ENCODE data around the gene ISG20.

DNA sequence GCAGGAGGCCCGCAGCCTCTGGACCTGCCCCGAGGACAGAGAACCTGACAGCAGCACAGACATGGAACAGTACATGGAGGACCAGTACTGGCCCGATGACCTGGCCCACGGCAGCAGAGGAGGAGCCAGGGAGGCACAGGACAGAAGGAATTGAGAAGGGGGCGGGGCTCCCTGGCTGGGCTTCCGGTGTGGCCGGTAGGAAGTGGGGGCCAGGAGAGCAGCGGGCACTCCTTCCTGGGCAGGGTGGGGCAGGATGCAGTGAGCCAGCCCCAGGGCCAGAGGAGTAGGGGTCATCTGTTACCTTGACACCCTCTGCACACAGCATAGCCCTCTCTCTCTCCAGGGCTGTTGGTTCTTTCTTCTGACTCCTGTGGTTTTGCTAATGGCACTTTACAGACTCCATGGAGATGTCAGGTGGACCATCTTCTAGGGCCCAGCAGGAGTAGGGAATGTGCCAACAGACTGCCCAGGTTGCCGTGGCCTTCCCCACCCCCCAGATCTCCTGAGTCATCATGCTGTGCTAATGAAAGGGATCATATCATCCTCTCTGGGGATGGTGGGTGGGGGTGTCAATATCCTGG is 8.6 kb upstream of the ISG20 start:
- TF ChIP-seq GLI4 (tag by site-specific recombination; IDR thresholded peaks at IDR 0.05), result no peak
- TF ChIP-seq, protein P1, sequence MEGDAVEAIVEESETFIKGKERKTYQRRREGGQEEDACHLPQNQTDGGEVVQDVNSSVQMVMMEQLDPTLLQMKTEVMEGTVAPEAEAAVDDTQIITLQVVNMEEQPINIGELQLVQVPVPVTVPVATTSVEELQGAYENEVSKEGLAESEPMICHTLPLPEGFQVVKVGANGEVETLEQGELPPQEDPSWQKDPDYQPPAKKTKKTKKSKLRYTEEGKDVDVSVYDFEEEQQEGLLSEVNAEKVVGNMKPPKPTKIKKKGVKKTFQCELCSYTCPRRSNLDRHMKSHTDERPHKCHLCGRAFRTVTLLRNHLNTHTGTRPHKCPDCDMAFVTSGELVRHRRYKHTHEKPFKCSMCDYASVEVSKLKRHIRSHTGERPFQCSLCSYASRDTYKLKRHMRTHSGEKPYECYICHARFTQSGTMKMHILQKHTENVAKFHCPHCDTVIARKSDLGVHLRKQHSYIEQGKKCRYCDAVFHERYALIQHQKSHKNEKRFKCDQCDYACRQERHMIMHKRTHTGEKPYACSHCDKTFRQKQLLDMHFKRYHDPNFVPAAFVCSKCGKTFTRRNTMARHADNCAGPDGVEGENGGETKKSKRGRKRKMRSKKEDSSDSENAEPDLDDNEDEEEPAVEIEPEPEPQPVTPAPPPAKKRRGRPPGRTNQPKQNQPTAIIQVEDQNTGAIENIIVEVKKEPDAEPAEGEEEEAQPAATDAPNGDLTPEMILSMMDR (tag by site-specific recombination; IDR thresholded peaks at IDR 0.05), result no peak
- TF ChIP-seq, protein P2, sequence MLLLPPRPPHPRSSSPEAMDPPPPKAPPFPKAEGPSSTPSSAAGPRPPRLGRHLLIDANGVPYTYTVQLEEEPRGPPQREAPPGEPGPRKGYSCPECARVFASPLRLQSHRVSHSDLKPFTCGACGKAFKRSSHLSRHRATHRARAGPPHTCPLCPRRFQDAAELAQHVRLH (tag by site-specific recombination; IDR thresholded peaks at IDR 0.05), result no peak
- TF ChIP-seq ZNF354C (tag by site-specific recombination; IDR thresholded peaks at IDR 0.05; ENCODE audit: borderline replicate concordance, low read depth), result no peak
- TF ChIP-seq ZNF112 (tag by site-specific recombination; IDR thresholded peaks at IDR 0.05), result no peak
- TF ChIP-seq ZNF707 (tag by site-specific recombination; IDR thresholded peaks at IDR 0.05), result no peak
- TF ChIP-seq ZNF121 (tag by site-specific recombination; IDR thresholded peaks at IDR 0.05), result no peak
- TF ChIP-seq ZNF510 (tag by site-specific recombination; IDR thresholded peaks at IDR 0.05; ENCODE audit: insufficient replicate concordance), result no peak
- no peak for TF ChIP-seq ZNF211 (tag by site-specific recombination; IDR thresholded peaks at IDR 0.05; ENCODE audit: low read depth)
- TF ChIP-seq, protein P3, sequence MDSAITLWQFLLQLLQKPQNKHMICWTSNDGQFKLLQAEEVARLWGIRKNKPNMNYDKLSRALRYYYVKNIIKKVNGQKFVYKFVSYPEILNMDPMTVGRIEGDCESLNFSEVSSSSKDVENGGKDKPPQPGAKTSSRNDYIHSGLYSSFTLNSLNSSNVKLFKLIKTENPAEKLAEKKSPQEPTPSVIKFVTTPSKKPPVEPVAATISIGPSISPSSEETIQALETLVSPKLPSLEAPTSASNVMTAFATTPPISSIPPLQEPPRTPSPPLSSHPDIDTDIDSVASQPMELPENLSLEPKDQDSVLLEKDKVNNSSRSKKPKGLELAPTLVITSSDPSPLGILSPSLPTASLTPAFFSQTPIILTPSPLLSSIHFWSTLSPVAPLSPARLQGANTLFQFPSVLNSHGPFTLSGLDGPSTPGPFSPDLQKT (IDR thresholded peaks at IDR 0.05; ENCODE audit: borderline replicate concordance, low read depth, low read length), result no peak
- TF ChIP-seq, protein P4, sequence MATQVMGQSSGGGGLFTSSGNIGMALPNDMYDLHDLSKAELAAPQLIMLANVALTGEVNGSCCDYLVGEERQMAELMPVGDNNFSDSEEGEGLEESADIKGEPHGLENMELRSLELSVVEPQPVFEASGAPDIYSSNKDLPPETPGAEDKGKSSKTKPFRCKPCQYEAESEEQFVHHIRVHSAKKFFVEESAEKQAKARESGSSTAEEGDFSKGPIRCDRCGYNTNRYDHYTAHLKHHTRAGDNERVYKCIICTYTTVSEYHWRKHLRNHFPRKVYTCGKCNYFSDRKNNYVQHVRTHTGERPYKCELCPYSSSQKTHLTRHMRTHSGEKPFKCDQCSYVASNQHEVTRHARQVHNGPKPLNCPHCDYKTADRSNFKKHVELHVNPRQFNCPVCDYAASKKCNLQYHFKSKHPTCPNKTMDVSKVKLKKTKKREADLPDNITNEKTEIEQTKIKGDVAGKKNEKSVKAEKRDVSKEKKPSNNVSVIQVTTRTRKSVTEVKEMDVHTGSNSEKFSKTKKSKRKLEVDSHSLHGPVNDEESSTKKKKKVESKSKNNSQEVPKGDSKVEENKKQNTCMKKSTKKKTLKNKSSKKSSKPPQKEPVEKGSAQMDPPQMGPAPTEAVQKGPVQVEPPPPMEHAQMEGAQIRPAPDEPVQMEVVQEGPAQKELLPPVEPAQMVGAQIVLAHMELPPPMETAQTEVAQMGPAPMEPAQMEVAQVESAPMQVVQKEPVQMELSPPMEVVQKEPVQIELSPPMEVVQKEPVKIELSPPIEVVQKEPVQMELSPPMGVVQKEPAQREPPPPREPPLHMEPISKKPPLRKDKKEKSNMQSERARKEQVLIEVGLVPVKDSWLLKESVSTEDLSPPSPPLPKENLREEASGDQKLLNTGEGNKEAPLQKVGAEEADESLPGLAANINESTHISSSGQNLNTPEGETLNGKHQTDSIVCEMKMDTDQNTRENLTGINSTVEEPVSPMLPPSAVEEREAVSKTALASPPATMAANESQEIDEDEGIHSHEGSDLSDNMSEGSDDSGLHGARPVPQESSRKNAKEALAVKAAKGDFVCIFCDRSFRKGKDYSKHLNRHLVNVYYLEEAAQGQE (tag by site-specific recombination; IDR thresholded peaks at IDR 0.05), result no peak
